HG03521 (cell line): ENCODE measurements around the gene NTMT1.

Experiments
- ATAC-seq: cut with Tn5 transposase; IDR thresholded peaks from one replicate; pipeline ENCODE4 v1.9.1; 2021; ENCODE audit warnings: mild to moderate bottlenecking, moderate library complexity; ENCODE audit not compliant: unreplicated experiment

Gene NTMT1

DNA sequence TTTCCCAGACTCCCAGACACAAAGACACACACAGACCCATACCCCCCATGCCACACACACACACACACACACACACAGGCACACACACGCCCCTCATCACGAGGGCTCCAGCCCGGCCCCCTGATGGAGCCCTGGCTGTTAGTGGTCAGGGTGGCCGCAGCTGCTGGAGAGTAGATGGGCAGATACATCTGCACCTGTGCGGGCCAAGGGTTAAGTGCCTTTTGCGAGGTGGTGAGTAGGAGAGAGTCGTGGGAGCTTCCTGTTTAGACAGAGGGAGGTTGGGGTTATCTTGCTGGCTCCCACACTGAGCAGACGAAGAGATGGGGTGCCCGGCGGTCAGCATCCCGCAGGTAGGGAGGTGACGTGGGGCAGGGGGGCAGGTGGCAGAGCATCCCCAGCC lies 47.6 kb downstream of the NTMT1 start:
- no peak for ATAC-seq

DNA sequence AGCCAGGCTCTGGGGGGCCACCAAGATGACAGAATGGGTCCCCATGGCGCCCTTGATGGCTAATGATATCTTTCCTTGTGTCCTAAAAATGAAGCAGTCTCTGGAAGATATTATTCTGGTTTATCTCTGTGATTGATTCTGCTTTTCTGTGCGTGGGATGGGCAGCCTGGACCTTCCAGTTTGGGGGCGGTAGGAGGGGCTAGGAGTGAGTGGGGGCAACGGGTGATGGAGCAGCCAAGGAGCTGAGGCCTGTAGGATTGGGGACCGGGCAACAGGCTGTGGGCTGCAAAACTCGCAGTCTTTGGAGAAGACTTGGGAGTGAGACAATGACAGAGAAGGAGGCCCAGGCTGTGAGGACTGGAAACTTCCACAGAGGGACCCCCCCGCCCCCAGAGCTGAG lies 48.3 kb downstream of the NTMT1 start:
- ATAC-seq, result no peak

DNA sequence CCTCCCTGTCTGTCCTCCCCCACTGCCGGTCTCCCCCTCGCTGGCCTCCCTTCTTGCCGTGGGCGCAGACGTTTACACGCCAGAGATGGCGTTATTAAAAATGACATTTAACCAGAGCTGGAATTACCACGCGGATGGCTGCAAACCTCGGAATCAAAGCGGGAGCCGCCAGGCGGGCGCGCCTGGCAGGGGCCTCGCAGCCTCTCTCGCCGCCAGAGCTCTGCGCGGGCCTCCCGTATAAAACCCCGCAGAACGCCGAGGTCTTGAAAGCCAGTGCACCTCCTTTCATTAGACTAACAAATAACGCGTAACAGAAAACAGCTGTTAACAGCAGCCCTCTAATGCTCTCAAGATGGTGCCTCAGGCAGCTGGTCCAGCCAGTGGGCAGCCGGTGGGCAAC lies 49.7 kb downstream of the NTMT1 start:
- no peak for ATAC-seq

DNA sequence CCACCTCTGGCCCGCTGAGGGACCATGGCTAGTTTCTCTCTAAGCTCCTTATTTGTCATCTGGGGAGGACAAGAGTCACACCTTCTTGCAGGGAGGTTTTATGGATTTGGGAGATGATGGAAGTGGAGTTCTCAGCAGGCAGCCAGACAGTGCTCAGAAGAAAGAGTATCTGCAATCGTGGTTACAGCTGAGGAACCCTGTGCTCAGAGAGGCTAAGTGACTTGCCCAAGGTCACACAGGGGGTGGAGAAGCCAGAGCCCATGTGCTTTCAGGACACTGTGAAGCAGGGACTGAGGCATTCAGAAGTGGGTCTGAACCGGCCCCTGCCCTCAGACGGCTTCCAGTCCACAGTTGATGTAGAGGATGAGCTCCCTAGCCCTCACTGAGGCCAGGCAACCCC lies 50.3 kb downstream of the NTMT1 start:
- ATAC-seq, result no peak

DNA sequence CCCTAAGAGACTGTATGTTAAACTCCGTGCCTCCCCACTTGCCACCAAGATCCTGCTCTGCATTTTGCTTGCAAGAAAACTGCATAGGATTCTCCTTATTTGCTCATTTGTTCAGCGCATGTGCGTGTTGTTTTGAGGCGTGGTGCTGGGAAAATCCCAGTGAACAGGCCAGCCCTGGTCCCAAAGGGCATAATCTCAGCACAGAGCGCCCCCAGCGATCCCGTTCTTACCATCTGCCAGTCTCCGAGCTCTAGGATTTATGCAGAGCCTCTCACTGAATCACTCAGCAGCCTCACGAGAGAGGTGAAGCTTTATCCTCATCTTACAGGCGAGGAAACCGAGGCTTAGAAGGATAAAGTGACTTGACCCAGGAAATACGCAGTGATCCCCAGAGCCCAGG lies 51.0 kb downstream of the NTMT1 start:
- no peak for ATAC-seq

DNA sequence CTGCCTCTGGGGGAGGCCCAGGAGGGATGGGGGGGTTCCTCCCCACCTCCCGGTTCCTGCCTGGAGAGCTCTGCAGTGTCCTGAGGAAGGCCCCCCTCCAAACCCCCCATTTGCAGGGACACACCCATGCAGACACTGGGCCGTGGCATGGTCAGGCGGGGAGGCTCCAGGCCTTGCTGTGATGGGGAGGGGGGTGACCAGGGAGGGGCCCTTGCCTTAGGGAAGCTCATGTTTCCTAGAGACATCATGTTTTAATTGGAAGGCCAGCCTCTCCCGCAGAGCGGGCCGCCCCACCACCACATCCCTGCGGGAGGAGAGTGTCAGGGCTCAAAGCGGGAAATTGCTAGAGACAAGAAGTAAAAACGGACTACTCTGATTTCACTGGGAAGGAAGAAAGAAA lies 51.5 kb downstream of the NTMT1 start:
- no peak for ATAC-seq

DNA sequence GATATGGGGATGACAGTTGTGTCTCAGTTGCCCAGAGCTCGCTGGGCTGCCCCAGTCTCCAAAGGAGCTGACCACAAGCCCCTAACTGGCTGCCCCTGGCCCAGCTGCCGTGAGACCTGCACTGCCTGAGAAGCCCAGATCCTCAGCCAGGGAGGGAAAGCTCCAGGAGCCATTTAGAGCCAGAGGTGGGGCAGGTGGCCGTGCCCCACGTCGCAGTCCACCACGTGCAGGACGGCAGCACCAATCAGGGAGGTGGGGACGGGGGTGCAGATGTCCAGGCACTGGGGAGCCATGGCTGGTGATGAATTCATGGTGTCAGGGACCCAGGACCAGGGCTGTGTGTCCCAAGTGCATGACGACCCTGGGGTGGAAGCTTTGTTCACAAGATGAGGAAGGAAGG lies 52.9 kb downstream of the NTMT1 start:
- no peak for ATAC-seq

DNA sequence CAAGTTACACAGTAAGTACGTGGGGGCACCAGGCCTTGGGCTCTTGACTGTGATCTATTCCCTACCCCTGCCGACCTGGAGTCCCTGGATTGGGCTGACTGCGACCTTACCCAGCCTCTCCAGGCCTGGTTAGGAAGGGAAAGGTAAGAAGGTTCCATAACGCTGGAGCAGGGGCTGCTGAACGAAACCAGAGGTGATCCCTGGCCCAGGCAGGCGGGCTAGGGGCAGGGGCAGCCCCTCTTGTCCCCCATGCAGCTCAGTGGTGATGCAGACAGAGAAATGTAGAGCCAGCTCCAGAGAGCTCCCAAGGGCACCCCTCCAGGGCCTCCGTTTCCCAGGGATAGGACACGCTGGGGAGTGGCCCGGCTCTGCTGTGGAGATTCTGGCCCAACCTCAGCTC lies 53.6 kb downstream of the NTMT1 start:
- no peak for ATAC-seq

DNA sequence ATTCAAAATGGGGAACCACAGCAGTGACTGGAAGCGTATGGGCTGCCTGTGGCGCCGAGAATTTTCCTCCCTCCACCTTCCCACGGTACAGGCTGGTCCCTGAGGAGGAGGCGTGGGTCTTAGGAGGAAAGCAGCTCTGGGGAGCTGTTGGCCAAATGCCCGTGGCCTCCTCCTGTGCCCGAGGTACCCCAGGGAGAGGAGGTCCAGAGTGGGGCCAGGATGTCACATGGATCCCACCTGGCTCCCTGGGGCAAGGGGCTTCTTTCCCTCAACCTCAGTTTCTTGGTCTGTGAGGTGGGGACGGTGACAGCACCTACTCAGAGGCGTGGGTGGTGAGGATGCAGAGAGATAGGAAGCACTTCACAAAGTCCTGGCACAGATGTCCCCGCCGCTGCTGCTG lies 56.0 kb downstream of the NTMT1 start:
- ATAC-seq, result no peak

DNA sequence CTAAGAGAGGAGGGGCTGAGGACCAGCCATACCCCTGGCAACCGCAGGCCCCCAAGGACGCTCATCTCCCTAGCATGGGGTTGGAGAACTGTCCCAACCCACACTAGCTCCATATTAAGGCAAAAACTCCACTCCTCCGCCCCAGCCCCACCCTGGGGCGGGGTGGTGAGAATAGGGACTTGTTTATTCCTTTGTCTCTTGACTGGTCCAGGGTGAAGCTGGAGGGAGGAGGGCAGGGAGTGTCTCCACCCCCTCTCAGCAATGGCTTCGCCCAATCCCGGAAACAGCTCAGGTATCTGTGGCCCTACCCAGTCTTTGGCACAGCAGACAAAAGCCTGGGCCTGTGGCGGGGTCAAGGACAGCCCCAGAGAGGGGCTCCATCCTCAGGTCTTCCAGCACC lies 56.4 kb downstream of the NTMT1 start:
- no peak for ATAC-seq

DNA sequence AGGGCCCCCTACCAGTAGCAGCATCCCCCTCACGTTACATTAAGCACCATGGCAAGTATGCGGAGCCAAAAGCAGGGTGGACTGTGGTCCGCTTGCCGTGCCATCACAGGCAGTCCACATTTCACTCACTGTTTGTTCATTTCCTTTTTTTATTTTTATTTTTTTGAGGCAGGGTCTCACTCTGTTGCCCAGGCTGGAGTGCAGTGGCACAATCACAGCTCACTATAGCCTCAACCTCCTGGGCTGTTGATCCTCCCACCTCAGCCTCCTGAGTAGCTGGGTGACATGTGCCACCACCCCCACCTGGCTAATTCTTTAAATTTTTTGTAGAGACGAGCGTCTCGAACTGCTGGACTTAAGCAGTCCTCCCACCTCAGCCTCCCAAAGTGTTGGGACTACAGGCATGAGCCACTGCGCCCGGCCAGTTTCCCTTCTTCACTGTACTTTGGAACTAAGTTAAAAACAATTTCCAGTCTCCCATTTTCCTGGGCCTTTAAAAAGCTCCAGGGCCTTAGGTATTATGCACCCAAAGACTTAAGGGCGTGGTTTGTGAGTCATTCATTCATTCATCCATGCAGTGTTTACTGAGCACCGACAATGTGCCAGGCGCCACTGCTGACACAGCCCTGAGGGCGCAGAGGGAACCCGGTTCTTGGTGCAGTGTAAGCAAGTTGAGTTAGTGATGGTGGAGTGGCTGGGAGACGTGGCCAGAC lies 59.4 kb downstream of the NTMT1 start:
- ATAC-seq, result no peak
